HG03097 (cell line): ENCODE data around the gene GADD45GIP1.
"Not testable (repeated sequence)": the region's sequence is repeated elsewhere in the genome, so short reads cannot be mapped to it uniquely, and the experiment has no call there.

Experiments
- ATAC-seq: cut with Tn5 transposase; IDR thresholded peaks from one replicate; pipeline ENCODE4 v1.9.1; 2021; ENCODE audit not compliant: unreplicated experiment, low FRiP score

GADD45GIP1 gene

GRCh38 chr19:12990853-12991252 is 33.8 kb upstream of the GADD45GIP1 start:
- no peak for ATAC-seq

- ATAC-seq = no peak
These were observed 33.4 kb upstream of the GADD45GIP1 start for GRCh38 chr19:12990431-12990830.

- no peak for ATAC-seq
These were observed 30.8 kb upstream of the GADD45GIP1 start for GRCh38 chr19:12987781-12988180.

GRCh38 chr19:12987190-12987589 is 30.2 kb upstream of the GADD45GIP1 start:
- ATAC-seq = no peak

DNA sequence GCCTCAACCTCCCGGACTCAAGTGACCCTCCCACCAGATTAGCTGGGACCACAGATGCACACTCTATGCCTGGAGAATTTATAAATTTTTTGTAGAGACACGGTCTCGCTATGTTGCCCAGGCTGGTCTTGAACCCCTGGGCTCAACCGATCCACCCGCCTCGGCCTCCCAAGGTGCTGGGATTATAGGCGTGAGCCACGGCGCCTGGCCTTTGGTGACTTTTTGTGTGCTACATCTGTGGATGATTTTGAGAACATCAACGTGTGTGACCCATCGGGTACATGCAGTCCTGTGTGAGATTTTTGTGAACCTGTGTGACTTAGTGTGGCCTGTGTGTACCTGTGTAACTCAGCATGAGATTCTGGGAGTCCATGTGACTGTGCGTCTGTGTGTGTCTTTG is 29.7 kb upstream of the GADD45GIP1 start:
- ATAC-seq = no peak

DNA sequence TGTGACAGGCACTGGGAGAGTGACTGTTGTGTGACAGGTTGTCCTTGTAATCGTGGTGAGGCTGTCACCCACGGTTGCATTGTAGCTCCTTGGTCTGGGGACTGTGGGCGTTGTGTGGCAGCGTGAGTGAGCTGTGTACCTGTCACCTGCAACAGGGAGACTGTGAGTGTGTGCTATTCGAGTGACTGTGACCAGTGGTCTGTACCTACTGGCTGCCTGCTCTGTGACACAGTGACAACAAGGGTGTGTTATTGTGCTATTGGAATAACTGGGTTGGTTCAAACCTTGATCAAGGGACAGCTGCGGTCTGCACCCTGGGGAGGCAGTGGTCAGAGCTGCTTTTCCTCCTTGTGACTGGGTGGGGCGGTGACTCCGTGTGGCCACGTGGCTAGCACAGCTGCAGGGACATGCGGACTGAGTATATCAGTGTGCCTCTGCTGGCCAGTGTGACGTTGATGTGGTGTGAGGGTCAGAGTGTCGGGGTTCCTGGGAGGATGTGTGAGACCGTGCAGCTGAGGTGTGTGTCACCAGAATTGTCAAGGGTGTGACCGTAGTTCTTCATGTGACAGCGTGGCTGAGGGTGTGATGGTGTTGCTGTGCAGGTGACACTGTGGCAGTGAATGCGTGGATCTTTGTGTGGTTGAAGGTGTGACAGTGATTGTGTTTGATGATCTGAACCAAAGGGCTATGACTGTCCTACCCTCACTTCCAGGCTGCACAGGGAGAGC is 28.2 kb upstream of the GADD45GIP1 start:
- no peak for ATAC-seq

DNA sequence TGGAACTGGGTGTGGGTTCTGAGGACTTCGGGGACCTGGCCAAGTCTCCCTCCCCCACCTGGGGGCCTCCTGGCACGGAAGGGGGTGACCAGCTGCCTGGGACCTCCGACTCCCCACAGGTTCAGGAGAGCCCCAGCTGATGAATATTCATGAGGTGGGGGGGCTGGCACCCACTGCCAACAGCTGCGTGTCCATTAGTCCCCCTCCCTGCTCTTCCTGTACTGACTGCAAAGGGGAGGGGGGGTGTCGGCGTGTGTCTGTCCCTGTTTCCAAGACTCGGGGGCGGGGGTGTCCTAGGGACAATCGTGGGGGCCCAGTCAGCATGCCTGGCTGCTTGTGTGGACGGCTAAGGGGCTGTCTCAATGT is 27.6 kb upstream of the GADD45GIP1 start:
- ATAC-seq = no peak

DNA sequence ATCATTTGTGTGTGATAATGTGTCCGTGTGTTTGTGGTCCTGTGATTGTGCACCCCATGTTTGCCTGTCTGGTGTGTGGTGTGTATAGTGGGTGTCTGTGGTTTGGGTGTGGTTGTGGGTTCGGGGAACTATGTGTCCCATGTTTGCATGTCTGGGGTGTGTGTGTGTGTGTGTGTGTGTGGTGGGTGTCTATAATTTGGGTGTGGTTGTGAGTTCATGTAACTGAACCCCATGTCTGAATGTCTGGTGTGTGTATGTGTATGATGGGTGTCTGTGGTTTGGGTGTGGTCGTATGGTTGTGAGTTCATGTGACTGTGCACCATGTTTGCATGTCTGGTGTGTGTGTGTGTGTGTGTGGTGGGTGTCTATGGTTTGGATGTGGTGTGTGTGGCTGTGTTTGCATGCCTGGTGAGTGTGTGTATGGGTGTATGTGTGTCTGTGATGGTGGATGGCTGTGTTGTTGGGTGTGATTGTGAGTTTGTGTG is 27.2 kb upstream of the GADD45GIP1 start:
- no peak for ATAC-seq

- ATAC-seq = no peak
These were observed 26.6 kb upstream of the GADD45GIP1 start for GRCh38 chr19:12983542-12984142.

GRCh38 chr19:12983091-12983490 is 26.1 kb upstream of the GADD45GIP1 start:
- ATAC-seq = no peak

GRCh38 chr19:12982648-12983047 is 25.6 kb upstream of the GADD45GIP1 start:
- no peak for ATAC-seq

DNA sequence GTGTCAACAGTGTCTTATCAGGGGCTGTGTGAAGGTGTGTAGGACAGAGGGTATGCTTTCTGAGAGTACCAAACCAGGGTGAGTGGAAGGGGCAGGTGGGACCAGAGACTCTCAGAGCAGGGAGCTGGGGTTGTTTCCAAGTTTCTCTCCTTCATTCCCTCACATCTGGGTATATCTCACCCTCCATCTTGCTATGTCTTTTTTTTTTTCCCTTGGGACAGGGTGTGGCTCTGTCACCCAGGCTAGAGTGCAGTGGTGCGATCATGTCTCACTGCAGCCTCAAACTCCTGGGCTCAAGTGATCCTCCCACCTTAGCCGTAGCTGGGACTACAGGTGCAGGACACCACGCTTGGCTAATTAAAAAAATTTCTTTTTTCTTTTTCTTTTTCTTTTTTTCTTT is 23.0 kb upstream of the GADD45GIP1 start:
- ATAC-seq = no peak

DNA sequence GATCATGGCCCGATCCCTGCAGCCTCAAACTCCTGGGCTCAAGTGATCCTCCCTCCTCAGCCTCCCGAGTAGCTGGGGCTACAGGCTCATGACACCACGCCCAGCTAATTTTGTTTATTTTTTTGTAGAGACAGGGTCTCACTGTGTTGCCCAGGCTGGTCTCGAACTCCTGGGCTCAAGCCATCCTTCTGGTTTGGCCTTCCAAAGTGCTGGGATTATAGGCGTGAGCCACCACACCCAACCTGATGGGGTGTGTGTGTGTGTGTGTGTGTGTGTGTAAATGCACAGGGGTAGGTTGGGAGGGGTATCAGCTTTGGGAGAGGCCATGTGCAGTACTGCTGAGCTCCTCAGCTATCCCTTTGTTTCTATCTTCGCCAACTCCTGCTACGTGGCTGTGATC is 19.1 kb upstream of the GADD45GIP1 start:
- not testable (repeated sequence) for ATAC-seq

GRCh38 chr19:12975221-12975741 is 18.3 kb upstream of the GADD45GIP1 start:
- ATAC-seq = no peak

DNA sequence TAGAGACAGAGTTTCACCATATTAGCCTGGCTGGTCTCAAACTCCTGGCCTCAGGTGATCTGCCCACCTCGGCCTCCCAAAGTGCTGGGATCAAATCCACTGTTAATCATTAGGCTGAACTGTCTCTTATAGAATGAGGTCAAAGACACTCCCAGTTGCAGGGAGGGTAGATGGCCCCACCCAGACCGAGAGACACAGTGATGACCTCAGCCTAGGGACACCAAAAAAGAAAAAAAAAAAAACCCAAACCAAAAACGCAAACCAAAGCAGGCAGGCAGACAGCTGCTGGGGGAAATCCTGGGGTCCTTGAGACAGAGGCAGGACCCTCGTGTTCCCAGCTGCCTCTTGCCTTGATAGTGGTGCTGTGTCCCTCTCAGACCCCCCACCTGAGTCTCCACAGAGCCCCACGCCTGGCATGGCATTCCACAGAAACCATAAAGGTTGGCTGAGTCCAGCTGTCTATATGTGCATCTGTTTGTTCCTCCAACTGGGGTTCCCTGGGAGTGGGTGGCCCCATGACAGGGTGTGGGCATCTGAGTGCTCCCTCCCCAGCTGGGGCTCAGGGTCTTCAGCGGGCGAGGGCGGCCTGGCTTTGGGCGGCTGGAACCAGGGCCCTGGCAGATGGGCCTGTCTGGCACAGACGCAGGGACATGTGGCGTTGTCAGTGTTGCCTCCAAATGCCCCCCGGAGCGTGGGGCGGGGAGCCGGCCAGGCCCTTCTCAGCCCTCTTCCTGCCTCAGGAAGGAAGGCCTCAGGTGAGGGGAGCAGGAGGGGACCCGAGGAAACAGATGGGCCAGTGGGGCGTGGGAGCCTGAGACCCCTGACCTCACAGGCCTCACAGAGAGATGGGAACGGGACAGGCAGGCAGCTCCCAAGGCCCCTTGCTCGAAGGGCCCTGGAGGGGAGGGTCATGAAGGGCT is 17.5 kb upstream of the GADD45GIP1 start:
- ATAC-seq = no peak

DNA sequence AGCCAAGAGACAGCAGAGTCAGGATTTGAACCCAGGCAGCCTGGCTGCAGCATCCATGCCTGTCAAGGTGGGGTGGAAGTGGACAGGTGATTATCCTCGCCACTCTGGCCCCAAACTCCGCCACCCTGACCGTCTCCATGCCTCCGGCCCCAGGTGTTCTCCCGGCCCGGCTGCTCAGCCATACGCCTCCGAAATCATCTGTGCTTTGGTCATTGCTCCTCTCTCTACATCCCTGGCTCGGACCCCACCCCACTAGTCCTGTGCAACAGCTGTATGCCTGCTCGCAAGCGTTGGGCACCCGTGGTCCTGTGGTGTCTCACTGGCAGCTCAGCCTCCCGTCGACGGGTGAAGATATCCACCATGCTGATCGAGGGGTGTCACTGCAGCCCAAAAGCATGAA is 16.2 kb upstream of the GADD45GIP1 start:
- no peak for ATAC-seq

DNA sequence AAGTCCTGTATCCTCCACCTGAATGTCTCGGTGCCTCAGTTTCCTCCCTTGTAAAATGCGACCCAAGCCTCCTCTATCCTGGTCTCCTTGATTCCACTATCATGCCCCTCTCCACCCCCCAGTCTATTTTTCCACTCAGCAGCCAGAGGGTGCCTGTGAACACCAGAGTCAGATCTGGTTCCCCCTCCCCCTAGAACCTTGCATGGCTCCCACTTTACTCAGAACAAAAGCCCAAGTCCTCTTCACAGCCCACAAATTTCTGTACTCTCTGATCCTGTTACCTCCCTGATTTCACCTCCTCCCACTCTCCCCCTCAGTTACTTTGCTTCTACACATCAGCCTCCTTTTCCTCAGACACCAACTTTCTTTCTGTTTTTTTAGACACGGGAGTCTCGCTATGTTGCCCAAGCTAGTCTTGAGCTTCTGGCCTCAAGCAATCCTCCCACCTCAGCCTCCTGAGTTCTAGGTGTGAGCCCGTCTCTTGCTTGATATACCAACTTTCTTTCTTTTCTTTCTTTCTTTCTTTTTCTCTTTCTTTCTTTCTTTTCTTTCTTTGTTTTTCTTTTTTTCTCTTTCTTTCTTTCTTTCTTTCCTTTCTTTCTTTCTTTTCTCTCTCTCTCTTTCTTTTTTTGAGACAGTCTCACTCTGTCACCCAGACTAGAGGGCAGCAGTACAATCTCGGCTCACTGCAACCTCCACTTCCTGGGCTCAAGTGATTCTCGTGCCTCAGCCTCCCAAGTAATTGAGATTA is 13.2 kb upstream of the GADD45GIP1 start:
- ATAC-seq = no peak

- no peak for ATAC-seq
These were observed 12.4 kb upstream of the GADD45GIP1 start, which contains the start of gene DAND5 for GRCh38 chr19:12969292-12969988. Gene DAND5 (plus strand): TSS chr19:12969576. CDS start chr19:12969661, 85 bp downstream.

- ATAC-seq = no peak
These were observed 10.9 kb upstream of the GADD45GIP1 start for GRCh38 chr19:12967907-12968306.

GRCh38 chr19:12965812-12966135 is 8.8 kb upstream of the GADD45GIP1 start:
- ATAC-seq = no peak
